ENCODE results near the gene HDAC2. TPM values are rescaled to one million over a fixed set of nuclear protein-coding genes. Genes with fewer than 3 reads are reported as not detected.

HDAC2 gene
- total and polyA plus RNA-seq, 2 of the 13 experiments (the other 11 are each of a cell fraction or from before 2014, with no cell fraction given): 99.6 to 114 TPM

DNA sequence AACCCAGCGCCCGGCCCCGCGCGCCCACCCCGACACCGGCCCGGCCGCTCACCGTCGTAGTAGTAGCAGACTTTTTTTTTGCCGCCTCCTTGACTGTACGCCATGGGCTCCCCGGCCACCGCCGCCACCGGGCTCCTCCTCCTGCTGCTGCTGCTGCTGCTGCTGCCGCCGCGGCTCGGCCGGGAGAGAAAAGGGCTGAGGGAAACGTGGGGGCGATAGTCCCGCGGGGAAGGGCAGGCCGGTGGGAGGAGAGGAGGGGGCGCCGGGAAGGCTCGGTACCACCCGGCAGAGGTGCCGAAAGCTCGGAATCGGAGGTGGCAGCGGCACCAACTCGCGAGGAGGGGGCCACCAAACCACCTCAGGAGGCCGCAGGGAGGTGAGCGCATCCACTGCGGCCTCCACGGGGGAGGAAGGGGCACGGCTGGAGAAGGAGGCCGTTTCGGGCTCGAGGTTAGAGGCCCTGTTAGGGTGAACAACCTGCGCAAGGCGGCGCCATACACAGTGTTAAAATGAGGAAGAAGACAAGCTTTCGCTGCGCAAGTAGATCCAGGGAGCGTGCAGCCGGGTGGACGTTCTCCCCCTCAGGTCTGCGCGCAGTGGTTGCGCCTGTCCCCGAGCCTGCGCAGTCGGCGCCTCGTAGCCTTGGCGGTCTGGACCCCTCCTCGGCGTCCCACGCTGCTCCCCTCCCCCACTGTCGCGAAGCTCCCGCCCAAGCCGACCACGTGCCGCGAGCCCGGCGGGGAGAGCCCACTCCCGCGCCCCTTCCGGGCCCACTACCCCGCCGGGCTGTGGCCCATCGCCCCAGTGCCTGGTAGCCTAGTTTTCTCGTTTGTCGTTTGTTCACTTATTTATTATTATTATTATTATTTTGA, at the start of gene HDAC2 (continued):
- TF ChIP-seq ZNF124 (CRISPR knock-in tag; IDR thresholded peaks at IDR 0.05): peak; percentile 72; the same call in 1 of the 2 replicates
- TF ChIP-seq KAT7 (CRISPR knock-in tag; IDR thresholded peaks at IDR 0.05; ENCODE audit: borderline replicate concordance): peak; percentile 68; the same call in 1 of the 2 replicates
- TF ChIP-seq KAT2B (IDR thresholded peaks at IDR 0.05; ENCODE audit: borderline replicate concordance, low read depth, low read length): no peak
- TF ChIP-seq RELA (CRISPR knock-in tag; IDR thresholded peaks at IDR 0.05): 0 out of 2 replicates have a peak, but pooled peaks have one; percentile 53
- peak; percentile 88 for TF ChIP-seq MTA1 (CRISPR knock-in tag; IDR thresholded peaks at IDR 0.05; ENCODE audit: borderline replicate concordance)
- TF ChIP-seq, protein P1, sequence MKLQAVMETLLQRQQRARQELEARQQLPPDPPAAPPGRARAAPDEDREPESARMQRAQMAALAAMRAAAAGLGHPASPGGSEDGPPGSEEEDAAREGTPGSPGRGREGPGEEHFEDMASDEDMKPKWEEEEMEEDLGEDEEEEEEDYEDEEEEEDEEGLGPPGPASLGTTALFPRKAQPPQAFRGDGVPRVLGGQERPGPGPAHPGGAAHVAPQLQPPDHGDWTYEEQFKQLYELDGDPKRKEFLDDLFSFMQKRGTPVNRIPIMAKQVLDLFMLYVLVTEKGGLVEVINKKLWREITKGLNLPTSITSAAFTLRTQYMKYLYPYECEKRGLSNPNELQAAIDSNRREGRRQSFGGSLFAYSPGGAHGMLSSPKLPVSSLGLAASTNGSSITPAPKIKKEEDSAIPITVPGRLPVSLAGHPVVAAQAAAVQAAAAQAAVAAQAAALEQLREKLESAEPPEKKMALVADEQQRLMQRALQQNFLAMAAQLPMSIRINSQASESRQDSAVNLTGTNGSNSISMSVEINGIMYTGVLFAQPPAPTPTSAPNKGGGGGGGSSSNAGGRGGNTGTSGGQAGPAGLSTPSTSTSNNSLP (IDR thresholded peaks at IDR 0.05; ENCODE audit: low read depth, low read length): no peak
- TF ChIP-seq DNMT1 (CRISPR knock-in tag; IDR thresholded peaks at IDR 0.05): peak; percentile 95; the same call in 1 of the 2 replicates
- no peak for TF ChIP-seq ZNF839 (CRISPR knock-in tag; IDR thresholded peaks at IDR 0.05; ENCODE audit: borderline replicate concordance)
- TF ChIP-seq NONO (IDR thresholded peaks at IDR 0.05): no peak
- TF ChIP-seq NONO (CRISPR knock-in tag; conservative IDR thresholded peaks at IDR 0.05): peak; percentile 72; the same call in 1 of the 2 replicates
- peak; percentile 45 for TF ChIP-seq SKI (IDR thresholded peaks at IDR 0.05; ENCODE audit: partially characterized antibody)
- TF ChIP-seq, protein P2, sequence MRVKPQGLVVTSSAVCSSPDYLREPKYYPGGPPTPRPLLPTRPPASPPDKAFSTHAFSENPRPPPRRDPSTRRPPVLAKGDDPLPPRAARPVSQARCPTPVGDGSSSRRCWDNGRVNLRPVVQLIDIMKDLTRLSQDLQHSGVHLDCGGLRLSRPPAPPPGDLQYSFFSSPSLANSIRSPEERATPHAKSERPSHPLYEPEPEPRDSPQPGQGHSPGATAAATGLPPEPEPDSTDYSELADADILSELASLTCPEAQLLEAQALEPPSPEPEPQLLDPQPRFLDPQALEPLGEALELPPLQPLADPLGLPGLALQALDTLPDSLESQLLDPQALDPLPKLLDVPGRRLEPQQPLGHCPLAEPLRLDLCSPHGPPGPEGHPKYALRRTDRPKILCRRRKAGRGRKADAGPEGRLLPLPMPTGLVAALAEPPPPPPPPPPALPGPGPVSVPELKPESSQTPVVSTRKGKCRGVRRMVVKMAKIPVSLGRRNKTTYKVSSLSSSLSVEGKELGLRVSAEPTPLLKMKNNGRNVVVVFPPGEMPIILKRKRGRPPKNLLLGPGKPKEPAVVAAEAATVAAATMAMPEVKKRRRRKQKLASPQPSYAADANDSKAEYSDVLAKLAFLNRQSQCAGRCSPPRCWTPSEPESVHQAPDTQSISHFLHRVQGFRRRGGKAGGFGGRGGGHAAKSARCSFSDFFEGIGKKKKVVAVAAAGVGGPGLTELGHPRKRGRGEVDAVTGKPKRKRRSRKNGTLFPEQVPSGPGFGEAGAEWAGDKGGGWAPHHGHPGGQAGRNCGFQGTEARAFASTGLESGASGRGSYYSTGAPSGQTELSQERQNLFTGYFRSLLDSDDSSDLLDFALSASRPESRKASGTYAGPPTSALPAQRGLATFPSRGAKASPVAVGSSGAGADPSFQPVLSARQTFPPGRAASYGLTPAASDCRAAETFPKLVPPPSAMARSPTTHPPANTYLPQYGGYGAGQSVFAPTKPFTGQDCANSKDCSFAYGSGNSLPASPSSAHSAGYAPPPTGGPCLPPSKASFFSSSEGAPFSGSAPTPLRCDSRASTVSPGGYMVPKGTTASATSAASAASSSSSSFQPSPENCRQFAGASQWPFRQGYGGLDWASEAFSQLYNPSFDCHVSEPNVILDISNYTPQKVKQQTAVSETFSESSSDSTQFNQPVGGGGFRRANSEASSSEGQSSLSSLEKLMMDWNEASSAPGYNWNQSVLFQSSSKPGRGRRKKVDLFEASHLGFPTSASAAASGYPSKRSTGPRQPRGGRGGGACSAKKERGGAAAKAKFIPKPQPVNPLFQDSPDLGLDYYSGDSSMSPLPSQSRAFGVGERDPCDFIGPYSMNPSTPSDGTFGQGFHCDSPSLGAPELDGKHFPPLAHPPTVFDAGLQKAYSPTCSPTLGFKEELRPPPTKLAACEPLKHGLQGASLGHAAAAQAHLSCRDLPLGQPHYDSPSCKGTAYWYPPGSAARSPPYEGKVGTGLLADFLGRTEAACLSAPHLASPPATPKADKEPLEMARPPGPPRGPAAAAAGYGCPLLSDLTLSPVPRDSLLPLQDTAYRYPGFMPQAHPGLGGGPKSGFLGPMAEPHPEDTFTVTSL (CRISPR knock-in tag; IDR thresholded peaks at IDR 0.05; ENCODE audit: borderline replicate concordance): peak; percentile 79
- TF ChIP-seq JUN (CRISPR knock-in tag; IDR thresholded peaks at IDR 0.05): peak; percentile 60; the same call in 1 of the 2 replicates
- TF ChIP-seq, protein P3, sequence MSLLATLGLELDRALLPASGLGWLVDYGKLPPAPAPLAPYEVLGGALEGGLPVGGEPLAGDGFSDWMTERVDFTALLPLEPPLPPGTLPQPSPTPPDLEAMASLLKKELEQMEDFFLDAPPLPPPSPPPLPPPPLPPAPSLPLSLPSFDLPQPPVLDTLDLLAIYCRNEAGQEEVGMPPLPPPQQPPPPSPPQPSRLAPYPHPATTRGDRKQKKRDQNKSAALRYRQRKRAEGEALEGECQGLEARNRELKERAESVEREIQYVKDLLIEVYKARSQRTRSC (CRISPR knock-in tag; IDR thresholded peaks at IDR 0.05; ENCODE audit: low read depth): peak; percentile 99
- TF ChIP-seq, protein P4, sequence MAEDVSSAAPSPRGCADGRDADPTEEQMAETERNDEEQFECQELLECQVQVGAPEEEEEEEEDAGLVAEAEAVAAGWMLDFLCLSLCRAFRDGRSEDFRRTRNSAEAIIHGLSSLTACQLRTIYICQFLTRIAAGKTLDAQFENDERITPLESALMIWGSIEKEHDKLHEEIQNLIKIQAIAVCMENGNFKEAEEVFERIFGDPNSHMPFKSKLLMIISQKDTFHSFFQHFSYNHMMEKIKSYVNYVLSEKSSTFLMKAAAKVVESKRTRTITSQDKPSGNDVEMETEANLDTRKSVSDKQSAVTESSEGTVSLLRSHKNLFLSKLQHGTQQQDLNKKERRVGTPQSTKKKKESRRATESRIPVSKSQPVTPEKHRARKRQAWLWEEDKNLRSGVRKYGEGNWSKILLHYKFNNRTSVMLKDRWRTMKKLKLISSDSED (CRISPR knock-in tag; IDR thresholded peaks at IDR 0.05): peak; percentile 93; the same call in 1 of the 2 replicates
- TF ChIP-seq SRSF1 (optimal IDR thresholded peaks at IDR 0.05; ENCODE audit: low read depth, low read length): no peak
- TF ChIP-seq CENPT (CRISPR knock-in tag; IDR thresholded peaks at IDR 0.05; ENCODE audit: low read depth): peak; percentile 95
- no peak for TF ChIP-seq SMAD1 (CRISPR knock-in tag; IDR thresholded peaks at IDR 0.05; ENCODE audit: borderline replicate concordance, low read depth)
